NCI-H1092 treated with DMSO at 0.1 percent for 48 hours (cell line): Measurements from ENCODE around the gene SUSD4.
A peak's percentile ranks its signal among the peaks of the same experiment; 100 is the strongest.
"Not testable (repeated sequence)": the region's sequence is repeated elsewhere in the genome, so short reads cannot be mapped to it uniquely, and the experiment has no call there.

Experiments used
- DNase-seq: peaks from one replicate; lab custom pipeline; 2025; lab: John Stamatoyannopoulos, UW

SUSD4 gene, protein sequence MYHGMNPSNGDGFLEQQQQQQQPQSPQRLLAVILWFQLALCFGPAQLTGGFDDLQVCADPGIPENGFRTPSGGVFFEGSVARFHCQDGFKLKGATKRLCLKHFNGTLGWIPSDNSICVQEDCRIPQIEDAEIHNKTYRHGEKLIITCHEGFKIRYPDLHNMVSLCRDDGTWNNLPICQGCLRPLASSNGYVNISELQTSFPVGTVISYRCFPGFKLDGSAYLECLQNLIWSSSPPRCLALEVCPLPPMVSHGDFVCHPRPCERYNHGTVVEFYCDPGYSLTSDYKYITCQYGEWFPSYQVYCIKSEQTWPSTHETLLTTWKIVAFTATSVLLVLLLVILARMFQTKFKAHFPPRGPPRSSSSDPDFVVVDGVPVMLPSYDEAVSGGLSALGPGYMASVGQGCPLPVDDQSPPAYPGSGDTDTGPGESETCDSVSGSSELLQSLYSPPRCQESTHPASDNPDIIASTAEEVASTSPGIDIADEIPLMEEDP

DNA sequence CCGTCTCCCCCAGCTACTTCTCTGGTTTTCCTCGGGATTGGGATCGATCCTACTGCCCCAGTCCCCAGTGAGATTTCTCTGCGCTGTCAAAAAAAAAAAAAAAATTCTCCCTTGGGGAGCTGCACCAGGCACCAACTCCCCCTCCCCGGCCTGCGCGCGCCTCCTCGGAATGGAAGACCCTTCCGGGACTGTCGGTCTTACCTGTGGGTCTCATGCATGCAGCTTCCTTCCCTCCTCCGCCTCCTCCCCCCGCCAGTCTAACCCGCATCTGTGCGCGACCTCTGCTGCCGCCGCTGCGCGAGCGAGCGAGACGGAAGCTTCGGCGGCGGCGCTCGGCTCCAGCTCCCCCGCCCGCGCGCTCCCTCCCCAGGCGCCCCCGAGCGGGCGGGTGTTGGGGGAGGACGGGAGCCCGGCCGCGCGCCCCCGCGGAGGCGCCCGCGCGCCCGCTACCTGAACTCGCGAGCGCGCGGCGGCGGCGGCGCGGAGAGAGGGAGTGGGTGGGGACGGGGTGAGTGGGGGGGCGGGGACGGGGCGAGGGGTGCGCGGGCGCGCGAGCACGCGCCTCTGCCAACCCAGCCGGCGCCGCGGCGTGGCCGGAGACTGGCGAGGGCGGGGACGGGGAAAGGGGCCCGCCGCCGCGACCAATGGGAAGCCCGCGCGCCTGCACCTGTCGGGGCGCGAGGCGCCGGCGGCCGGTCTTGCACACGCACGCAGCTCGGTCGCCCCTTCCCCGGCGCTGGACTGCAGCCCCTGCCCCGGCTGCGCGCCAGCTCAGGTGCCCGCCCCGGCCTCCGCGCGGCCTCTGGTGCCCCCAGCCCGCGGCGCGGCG, at the start of gene SUSD4:
Gene SUSD4, minus strand, starts transcription at position 321 of the 829 bp plus-strand sequence. CDS start 751 bp downstream, outside the sequence.
- DNase-seq, result peak; percentile 89

DNA sequence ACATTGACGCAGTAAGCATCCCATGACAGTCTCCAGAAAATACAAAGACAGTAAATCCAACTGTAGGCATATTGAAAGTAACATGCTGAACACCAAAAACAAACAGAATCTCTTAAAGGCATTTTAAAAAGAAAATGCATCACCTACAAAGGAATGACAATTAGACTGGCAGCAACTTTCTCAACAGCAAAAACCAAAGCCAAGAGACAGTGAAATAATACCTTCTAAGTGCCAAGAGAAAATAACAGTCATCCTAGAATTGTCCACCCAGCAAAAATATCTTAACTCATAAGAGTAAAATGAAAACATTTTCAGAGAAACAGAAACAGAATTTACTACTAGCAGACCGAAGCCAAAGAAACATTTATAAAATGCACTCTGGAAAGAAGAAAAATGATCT, 49.2 kb upstream of the SUSD4 start:
- no peak for DNase-seq

DNA sequence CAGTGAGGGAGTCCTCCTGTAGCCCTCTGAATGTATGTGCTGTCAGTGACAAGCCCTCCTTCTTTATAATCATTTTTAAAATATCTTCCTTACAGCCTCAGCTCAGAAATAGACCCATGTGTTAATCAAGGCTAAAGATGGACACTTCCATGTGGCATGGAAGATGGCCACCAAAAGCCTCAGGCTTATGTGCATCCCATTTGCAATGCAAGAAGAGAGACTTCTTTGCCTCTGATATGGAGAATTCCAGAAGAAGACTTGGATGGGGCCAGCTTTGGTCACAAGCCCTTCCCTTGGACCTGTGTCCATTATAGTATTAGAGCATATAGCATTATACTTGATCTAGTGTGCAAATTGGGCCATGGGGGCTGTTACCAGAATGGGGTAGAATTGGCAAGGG, 47.7 kb upstream of the SUSD4 start:
- DNase-seq, result no peak

DNA sequence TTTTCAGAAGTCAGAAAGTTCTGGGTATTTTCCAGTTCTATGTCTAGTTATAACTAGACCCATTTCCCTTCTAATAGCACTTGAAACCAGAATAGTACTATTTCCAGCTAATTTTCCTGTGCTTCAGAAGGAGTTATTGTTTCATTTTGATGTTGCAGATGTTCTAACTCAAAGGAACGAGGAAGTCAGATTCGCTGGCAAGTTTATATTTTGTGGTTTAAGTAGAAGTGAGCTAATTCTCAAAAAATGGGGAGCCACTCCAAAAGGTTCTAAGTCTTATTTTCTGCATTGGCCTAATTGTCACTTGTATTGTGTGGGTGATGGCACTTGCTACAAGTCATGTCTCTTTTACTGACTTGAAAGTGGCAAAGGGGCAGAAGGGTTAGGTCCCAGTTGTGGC, 47.3 kb upstream of the SUSD4 start:
- no peak for DNase-seq

DNA sequence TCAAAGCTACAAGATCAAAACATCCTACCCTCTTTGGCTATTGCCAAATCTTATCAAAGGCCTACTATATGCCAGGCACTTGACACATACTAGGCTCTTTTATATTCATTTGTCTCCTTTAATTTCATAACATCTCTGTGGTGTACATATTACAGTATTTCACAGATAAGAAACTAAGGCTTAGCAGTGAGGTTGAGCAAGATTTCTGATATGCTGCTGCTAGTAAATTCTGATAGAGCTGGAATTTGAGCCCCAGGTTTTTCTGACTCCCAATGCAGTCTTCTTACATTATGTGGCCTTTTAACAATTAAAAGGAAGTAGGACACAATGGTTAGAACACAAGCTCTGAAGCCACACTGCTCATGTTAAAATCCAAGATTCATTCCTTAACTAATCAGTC, 46.1 kb upstream of the SUSD4 start:
- no peak for DNase-seq

DNA sequence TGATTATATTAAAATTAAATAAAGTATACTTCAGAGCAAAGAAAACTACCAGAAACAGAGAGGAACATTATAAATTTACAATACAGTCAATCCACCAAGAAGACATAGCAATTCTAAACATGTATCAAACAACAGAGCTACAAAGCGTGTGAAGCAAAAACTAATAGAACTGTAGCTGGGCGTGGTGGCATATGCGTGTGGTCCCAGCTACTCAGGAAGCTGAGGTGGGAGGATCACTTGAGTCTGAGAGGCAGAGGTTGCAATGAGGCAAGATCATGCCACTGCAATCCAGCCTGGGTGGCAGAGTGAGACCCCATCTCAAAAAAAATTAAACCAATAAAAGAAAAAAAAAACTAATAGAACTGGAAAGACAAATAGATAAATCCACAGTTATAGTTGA, 41.5 kb upstream of the SUSD4 start:
- DNase-seq, result no peak

DNA sequence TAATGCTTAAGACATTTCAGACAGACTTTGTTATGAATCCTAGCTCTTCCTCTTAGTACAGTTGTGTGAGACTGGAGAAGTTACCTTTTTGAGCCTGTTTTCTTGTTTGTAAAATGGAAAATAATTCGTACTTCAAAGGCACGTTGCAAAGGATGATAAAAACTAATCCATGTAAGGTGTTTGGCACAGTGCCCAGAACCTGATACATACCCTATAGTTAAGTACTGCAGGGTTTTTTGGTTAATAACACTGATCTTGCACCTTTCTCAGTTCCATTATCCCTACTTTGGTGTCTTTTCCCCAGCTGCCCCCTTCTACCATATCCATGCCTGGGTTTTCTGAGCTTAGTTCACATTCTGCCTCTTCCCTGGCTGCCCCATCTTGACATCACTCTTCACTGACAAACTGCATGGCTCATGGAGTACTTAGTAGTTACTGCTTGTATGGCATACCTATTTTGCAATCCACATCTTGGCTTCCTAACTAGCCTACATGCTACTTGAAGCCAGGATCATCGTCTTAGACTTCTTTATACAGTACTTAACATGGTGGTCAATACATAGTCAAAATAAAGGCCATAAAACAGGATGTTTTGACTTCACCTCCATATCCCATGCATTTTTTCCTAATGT, 39.3 kb upstream of the SUSD4 start:
- DNase-seq, result no peak

DNA sequence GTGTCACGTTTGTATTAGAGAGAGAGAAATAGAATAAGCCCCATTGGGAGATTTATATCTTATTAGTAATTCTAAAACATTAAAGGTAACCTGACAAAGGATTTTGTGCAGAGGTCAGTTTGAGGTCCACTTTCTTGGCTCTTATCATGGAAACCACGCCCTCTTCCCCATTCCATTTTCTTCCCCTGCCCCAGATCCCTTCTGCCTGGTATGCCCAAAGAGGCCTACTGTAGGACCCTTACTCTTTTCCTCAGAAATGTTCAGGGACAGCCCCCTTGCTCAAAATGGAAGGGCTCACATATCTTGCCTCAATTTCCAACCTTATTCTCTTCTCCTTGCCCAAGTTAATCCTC, 38.8 kb upstream of the SUSD4 start:
- DNase-seq, result no peak

DNA sequence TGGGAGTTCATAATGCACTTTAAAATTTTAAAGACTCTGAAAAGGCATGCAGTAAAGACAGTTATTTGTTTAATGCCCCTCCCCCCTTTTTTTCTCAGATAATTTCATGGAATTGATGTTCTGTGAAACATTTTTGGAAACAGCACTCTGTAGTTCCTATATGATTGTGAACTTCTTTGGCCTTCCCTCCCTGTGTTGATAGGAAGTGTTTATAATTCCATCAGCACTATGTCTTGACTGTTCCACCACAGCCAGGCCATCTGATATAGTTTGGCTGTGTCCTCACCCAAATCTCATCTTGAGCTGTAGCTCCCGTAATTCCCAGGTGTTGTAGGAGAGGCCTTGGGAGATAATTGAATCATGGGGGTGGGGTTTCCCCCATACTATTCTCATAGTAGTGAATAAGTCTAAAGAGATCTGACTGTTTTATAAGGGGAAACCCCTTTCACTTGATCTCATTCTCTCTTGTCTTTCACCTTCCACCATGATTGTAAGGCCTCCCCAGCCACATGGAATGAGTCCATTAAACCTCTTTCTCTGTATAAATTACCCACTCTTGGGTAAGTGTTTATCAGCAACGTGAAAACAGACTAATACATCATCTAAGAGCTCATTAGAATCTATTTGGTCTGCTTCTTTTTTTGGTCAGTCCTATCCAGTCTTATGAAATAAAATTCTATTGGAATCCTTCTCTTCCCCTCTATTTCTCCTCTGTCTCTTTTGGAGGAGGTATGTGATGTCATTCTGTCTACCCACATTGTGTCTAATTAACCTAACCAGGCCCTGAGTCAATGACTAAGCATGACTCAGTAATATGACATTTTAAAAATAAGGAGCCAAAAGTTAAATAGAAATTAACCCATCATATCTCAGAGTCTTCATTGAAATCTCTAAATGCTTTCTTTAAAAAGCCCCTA, 38.2 kb upstream of the SUSD4 start:
- no peak for DNase-seq

DNA sequence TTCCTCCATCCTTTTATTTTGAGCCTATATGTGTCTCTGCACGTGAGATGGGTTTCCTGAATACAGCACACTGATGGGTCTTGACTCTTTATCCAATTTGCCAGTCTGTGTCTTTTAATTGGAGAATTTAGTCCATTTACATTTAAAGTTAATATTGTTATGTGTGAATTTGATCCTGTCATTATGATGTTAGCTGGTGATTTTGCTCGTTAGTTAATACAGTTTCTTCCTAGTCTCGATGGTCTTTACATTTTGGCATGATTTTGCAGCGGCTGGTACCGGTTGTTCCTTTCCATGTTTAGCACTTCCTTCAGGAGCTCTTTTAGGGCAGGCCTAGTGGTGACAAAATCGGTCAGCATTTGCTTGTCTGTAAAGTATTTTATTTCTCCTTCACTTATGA, 35.4 kb upstream of the SUSD4 start:
- DNase-seq, result not testable (repeated sequence)

DNA sequence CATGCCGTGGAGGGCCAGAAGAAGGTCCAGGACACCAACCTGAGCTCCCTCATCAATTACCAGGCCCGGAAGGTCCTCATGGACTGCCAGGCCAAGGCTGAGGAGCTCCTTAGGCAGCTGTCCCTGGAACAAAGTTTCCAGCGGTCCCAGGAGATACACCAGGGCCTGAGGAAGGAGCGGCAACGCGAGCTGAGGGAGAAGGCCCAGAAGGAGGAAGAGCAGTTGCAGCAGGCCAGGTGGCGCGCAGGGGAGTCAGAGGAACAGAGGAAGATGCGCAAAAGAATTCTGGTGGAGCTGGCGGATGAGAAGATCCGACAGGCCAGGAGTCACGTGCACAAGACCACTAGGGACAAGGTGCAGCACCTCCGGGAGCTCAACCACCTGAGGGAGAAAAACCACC, 30.7 kb upstream of the SUSD4 start:
- no peak for DNase-seq

DNA sequence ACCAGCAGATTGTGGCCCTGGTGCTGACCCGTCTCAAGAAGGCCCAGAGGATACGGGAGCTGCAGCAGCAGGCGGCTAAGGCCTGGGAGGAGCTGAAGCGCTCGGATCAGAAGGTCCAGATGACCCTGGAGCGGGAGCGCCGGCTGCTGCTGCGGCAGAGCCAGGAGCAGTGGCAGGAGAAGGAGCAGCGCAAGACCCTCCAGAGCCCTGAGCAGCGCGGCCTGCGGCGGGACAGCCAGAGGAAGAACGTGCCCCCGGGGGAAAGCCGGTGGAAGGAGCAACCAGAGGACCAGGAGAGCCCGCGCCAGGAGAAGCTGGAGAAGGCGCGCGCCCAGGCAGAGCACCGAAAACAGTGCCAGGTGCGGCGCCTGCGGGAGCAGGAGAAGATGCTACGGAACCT, 30.3 kb upstream of the SUSD4 start:
- DNase-seq, result no peak

DNA sequence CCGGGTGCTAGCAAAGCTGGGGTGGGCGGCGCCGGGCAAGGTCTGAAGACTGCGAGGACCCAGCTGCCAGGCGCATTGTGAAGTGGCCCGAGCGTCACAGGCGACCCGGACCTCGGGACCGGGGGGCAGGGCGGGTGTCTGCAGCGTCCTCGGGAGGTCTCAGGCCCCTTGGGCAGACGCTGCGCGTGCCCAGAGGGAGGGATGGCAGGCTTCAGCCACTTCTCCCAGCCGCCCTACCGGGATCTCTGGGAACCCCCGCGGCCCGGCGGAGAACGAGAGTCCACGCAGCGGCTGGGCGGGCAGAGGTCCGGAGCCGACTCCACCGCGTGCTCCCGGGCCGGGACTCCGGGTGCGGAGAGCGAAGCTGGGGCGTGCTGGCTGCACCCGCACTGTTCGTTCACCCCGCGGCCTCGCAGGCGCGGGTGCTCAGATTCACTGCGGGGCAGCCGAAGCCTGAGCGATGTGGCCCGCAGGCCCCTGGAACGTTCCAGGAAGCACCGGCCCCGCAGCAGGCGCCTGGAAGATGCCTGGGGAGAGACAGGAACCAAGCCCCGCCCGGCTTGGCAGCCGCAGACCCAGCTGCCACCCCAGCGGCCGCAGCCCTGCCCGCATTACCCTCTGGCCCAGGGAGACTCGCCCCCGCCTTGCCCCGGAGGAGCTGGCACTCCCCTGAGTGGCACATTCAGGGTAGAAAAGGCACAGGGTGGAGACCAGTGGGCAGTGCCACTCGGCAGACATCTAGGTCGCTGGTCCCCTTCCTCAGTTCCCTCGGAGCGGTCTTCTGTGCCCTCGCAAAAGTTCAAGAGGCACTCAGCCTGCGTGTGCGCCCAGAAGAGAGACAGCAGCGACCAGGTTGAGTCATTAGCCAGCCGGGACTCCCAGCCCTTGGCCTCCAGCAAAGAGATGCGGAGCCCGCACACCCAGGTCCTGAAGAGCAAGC, 29.6 kb upstream of the SUSD4 start, which contains the start of gene CCDC185:
Gene CCDC185, plus strand, starts transcription at position 141 of the 940 bp plus-strand sequence. Its CDS starts 61 bp downstream, at position 202.
- DNase-seq, result peak; percentile 22

DNA sequence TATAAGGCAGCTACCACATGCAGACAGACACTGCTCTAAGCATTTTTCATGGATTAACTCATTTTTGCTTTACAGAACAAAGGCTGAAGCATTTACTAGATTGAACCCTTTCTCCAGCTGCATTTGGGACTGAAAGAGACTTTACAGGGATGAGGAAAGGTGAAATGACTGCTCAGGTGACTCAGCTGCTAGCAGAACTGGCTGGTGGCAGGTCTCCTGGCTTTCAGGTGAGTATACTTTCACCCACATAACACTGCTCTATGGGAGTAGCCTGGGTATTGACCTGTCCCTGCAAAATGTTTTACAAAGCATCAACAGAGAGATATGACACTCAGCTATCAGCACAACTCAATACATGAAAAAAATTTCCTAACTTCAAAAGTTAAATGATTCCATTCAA, 26.6 kb upstream of the SUSD4 start:
- no peak for DNase-seq

DNA sequence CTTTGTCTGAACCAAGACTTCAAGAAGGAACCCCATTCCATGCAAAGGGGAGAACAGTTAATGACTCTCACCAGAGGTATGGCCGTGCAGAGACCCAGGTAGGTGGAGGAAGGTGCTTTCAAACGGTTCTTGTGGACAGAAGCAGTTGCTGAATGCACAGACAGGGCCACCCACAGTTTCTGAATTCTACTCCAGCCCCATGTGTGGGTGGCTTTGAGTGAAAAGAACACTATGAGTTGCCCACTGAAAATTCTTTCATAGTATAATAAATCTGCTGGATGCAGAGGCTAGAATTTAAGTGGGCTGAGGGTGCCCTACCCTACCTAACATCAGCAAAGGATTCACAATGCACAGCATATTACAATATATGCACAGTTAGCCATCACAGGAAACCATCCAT, 22.0 kb upstream of the SUSD4 start:
- no peak for DNase-seq

DNA sequence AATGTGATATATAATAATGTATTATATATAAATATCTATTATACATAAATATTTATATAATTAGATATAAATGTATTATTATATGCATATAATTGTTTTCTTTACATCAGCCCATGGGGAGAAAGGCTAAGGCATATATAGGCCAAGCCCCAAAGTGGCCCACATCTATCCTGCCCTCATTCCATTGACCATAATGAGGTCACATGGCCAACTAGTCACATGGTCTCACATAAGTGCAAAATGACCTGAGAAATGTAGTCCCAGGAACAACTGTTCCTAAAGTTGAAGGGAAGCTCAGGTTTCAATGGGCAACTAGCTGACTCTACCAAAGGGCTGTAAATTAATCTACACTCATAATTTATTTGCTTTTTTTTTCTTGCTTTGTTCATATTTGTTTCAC, 14.8 kb upstream of the SUSD4 start:
- DNase-seq, result no peak

DNA sequence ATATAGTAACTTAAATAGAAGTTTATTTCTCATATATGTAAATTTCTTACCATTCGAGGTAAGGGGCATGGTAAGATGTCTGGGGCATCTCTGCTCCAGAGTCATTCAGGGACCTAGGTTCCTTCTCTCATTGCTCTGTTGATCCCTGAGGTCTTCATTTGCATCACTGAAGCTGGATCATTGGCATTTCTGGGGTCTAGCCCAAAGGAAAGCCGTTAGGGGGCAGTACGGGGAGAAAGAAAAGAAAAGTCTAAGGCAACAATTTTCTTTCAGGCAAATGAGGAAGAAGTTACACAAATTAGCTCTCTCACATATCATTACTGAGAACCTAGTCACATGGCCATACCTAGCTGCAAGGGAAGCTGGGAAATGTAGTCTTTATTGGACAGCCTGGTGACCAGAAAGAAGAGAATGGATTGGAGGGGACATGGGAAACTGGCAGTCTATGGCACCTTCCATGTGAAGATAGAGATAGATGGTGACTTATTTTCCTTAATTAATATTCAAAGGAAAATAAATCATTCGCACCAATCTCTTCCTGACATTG, 10.2 kb upstream of the SUSD4 start:
- no peak for DNase-seq

DNA sequence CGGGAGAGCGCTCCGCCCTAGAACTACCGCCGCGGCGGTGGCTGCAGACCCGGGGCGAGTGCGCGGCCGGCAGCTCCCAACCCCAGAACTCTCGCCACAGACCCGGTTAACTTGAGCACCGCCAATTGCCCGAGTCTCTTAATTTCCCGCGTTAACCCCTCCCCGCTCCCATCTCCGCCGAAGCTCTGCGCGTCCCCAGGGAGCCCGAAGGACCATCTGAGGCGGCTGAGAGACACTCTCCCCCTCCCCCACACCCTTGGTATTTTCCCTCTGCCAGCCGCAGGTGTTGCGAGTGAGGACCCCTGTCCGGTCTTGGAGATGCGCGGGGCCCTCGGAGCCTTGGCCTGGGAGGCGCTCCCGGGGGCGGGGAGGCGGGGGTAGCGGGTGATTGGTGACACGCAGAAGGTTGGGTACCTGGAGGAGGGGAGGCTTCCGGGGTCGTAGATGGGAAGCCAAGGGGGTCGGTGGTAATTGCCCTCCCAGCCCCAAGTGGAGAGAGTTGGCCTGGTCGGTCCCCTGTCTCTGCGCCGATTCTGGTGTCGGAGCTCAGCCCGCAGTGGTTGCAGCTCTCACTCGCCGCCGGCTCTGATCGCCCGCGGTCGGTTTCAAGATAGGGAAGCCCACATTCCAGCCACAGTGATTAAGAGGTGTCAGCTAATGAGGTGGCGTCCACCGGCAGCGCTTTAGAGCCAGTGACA, 858 bp upstream of the SUSD4 start:
- peak; percentile 64 for DNase-seq

DNA sequence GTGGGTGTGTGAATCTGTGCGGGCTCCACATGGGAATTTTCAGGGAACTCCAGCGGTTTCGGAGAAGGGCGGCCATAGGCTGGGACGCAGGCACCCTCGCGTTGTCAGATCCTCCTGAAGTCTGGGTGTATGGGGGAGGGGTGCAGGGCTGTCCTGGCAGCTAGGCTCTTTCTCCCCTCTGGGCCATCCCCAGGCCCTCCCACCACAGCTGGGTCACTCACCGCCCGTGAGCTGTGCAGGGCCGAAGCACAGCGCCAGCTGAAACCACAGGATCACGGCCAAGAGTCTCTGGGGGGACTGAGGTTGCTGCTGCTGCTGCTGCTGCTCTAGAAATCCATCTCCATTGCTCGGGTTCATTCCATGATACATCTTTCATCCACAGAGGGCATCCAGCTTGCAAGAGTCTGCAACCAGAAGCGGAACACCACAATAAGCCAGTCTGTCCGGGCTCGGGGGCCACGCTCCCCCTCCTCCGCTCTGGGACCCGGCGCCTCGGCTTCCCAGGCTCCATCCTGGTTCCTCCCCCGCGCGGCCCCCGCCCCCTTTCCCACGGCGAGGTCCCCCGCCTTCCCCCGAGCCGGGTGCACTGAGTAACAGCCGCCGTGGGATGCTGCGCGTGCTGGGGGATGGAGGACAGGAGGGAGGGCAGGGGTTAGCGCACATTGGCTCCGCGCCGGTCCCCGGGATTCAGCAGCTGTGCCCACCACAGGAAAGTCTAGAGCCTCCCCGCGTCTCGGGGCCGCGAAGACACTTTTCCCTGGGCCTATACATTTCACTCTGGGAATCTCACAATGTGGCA, 720 bp downstream of the SUSD4 start:
- peak; percentile 56 for DNase-seq
